ENCODE measurements around the gene EID3.

- TF ChIP-seq CTCF (IDR thresholded peaks at IDR 0.05) (no peak), POLR2A (IDR thresholded peaks at IDR 0.05) (no peak)
These were observed 31.0 kb downstream of the EID3 start for GRCh38 chr12:104334581-104334980.
